Measurements from ENCODE around the gene GAP43.
"Not testable (repeated sequence)": the region's sequence is repeated elsewhere in the genome, so short reads cannot be mapped to it uniquely, and the experiment has no call there.

The GAP43 gene

DNA sequence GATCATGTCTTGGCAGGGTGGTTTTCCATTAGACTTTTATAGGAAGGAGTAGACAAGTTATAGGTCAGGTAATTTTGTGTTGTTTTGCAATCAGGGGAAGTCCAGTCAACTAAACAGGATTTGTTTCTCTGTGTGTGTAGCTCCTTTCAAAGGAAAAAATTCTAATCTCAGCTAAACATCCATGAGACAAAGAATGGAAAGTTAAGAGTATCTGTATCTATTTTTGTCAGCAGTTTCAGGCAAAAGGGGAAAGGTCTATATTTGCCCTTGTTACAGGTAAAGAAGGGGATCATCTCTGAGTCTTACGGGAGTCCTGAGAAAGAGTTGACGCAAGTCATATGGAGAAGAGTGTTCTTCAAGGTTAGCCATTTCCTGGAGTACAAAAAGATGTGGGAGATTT, 79.3 kb downstream of the GAP43 start:
- no peak for DNase-seq

DNA sequence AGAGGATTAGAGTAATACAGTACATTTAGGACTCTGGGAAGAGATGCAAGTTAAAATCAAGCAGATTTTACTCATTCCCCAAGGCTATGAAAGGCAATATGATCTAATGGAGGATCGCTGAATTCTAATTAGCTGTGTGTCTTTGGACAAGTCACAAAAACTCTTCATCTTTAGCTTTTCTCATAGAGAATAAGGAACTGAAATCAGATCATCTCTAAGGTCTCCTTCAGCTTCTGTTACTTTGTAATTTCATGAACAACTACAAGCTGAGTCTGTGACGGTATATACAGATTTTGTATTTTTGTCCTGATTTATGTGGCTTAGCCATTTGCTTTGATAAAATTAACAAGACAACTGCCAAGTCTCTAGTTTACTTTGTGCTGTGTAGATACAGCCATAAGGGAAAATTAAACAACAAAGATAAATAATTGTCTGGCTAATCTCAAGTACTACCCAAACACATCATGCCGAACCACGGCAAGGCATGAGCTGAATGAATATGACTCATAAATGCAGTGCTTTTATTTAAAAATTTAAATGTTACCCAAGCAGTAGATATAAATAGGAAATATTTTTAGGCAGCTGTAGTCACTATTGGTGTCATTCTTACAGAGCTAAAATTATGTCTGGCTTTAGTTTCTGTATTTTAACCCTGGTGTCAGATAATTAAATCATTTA, 81.5 kb downstream of the GAP43 start:
- DNase-seq = no peak

DNA sequence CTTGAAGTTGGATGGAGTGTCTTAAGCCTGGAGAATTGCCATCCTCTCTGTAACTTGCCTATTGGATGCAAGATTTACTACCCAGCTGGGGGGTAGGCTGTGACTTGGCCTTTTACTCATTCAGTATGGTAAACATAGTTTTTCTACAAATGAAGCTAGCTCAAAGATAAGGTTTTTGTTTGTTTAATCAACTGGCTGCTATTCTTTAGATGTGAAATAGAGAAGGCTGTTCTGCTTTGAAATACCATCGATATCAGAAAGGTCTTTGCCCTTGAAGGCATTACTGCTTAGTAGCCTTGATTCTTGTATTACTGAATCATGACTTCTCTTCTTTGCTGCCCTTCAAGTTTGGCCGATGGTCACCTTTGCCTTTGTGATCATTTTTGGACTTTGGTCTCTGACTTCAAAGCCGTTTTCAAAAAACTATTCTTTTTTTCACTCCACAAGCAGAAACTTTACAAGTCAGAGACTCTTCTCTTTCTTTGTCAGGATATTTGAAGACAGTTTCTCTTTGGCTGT, 83.1 kb downstream of the GAP43 start:
- DNase-seq = no peak

DNA sequence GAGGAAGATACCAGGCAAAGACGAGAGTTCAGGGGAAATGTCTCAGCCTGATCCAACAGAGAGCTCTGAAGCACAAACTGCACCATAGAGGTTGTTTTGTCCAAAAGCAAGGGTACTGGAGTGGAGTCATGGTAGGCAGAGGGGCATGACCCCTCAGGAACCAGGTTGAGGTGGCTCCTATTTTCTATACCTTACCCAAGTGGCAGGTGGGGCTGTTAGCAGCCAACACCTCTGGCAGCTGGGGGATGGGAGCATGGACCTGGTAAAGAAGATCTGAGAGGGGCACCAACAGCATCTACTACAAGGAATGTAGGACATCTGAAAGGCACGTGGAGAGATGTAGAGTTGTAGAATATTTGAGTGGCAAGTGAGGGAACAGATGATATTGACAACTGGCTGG, 85.2 kb downstream of the GAP43 start:
- DNase-seq = no peak

DNA sequence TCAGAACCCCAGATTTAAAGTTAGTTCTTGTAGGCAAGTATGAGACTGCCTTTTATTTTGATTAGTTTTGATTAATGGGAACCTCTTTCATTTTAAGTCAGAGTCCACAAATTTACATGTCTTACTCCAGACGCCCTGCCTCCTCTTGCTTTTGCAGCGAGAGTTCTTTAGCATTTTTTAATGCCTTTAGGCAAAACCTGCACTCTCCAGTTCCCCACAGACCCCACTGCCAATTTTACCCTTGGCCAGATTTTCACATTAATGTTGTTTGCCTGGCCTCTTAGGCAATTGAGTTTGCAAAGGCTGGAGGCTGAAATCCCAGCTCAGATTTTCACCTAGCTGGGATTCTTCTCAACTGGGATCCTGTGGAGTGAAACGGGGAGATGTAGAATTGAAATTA, 85.8 kb downstream of the GAP43 start:
- no peak for DNase-seq

DNA sequence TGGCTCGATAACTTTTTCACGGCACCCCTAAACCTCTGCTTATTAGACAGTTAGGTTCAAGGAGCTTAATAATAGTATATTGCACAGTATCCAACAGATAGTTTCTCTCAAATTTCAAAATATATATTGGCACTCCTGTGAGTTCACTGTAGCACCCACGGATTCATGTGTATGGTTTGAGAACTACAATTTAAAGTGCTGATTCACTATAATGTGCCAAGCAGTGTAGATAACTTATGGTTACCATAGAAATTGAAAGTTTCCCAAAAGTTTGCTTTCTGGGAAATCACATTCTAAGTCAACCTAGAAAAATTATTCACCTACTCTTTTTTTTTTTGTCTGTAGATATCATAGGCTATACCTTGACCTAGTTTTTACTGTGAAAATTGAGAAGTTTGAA, 86.6 kb downstream of the GAP43 start:
- DNase-seq = no peak

DNA sequence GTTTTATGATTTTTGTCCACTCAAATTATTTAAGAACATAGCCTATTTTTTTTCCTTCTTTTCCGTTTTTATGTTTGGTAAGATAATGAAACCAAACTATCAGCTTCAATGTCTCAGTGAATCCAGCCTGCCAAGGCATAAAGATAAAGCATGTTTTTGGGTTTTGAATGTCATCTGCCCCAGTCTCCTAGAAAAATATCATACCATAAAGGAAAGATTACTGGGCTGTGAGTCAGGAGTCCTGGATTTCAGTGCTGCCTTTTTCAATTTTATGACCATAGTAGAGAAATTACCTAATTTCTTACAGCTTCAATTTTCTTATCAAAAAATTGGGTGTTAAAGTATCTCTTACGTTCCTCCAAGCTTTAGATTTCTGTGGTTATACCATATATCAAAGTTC, 87.5 kb downstream of the GAP43 start:
- no peak for DNase-seq

DNA sequence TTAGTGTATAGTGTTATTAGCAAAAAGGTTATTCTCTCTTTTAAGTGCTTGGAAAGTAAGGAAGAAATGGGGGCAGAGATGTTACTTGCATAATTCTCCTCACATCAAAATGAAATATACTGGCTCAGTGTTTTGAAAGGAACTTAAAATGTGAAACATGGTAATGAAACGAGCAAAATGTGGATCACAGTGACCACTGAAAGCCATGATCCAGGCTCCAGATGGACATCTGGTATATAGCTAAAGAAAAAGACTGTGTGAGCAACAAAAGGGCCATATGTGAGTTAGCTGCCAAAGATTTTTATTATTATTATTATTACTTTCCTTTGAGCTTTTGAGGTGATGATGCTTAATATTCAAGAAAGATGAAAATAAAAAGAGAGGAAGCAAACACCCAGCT, 89.6 kb downstream of the GAP43 start:
- DNase-seq = no peak

DNA sequence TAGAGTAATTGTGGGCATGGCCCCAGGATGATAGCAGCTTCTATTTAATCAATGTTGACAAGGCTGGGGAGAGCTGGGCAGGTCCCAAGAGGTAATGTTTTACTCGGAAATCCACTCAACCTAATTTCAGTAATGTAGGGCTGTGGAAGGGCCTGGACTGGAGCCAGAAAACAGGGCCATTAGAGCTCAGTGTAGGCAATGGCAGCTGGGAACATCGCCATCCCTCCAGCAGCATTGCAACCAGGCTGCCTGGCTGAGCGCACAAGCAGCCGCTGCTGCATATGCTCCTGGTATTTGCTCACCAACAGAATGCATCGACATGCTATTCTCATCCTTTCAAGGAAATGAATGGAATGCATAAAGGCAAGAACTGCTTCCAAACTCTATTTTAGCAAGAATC, 90.0 kb downstream of the GAP43 start:
- DNase-seq = peak; percentile 95

DNA sequence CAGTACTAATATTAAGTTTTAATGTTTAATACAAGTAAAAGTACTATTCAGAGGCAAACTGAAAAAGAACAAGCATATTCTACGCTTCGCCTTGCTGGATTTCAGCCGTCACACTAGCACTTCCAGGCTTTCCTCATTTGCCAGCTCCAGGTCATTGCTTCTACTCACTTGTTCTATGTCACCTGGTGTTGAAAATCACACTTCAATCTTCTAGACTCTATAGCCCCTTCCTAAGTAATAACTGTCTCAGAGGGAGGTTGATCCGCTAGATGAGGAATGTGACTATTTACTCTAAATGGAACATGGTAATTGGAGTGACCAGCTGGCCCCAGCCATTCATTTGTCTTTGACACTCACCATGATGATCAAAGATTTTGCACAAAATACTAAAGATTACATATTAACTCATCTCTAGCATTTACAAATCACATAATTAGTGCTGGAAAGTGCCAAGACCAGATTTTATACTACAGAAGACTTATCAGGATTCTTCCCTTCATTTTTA, 92.0 kb downstream of the GAP43 start:
- DNase-seq = no peak

DNA sequence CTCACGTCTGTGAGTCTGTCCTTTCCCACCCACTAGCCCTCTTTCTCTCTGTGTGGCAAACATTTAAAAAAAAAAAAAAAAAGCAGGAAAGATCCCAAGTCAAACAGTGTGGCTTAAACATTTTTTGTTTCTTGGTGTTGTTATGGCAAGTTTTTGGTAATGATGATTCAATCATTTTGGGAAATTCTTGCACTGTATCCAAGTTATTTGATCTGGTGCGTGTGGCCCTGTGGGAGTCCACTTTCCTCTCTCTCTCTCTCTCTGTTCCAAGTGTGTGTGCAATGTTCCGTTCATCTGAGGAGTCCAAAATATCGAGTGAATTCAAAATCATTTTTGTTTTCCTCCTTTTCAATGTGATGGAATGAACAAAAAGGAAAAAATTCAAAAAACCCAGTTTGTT, 97.7 kb downstream of the GAP43 start:
- DNase-seq = no peak

DNA sequence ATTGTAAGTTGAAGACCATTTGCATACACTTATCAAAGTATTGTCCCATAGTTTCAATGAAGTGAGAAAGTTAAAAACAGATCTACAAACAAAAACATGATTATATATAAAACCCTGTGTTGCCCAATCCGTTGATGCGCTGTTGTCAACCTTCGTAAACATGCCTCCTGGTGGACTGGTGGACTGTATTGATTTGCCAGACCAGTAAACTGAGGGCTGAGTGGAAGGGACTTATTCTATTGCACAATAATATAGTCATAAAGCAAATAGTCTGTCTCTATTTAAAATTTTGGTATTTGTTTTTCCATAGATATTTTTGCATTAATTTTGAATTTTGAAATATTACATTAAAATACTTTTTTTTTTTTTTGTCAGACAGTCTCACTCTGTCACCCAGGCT, 102.5 kb downstream of the GAP43 start:
- no peak for DNase-seq

DNA sequence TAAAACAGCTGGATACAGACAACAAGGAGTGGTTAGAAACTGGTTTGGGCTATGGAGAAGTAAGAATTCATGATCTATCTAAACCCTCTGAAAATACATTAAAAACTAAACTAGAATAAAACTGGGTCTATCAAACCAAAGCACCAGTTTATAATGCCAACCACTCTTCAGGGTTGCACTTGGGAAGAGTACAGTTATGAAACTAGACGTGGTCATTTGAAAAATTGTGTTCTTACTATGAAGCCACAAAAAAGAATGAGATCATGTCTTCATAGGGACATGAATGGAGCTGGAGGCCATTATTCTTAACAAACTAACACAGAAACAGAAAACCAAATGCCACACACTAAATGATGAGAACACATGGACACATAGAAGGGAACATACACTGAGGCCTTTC, 103.8 kb downstream of the GAP43 start:
- no peak for DNase-seq

DNA sequence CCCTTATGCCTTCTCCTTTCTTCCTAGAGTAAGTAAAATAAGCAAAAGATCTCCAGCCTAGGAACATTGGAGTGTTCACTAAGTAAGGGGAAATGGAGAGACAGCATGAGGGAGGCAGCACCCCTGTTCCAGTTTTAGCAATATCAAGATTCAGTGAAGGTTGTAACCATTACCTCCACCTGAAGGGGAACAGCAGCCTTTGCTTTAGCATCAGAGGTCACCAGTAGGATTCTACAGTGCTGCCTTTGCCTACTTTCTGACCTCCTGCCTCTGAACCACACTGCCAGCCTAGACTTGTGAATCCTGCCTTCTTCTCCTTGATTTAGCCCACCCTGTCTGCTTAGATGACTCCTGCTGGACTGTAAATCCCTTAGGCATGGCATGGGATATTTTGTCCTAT, 104.7 kb downstream of the GAP43 start:
- DNase-seq = no peak

DNA sequence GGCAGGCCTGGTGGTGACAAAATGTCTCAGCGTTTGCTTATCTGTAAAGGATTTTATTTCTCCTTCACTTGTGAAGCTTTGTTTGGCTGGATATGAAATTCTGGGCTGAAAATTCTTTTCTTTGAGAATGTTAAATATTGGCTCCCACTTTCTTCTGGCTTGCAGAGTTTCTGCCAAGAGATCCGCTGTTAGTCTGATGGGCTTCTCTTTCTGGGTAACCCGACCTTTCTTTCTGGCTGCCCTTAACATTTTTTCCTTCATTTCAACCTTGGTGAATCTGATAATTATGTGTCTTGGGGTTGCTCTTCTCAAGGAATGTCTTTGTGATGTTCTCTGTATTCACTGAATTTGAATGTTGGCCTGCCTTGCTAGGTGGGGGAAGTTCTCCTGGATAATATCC, 113.0 kb downstream of the GAP43 start:
- DNase-seq = not testable (repeated sequence)

DNA sequence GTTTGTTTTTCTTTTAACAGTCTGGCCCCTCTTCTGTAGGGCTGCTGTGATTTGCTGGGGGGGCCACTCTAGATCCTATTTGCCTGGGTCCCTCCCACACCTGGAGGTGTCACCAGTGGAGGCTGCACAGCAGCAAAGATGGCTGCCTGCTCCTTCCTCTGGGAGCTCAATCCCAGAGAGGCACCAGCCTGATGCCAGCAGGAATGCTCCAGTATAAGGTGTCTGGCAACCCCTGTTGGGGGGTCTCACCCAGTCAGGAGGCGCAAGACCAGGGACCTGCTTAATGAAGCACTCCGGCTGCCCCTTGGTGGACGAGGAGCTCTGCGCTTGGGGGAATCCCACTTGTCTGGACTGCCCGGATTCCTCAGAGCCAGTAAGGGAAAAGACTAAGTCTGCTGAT, 118.3 kb downstream of the GAP43 start:
- DNase-seq = no peak

DNA sequence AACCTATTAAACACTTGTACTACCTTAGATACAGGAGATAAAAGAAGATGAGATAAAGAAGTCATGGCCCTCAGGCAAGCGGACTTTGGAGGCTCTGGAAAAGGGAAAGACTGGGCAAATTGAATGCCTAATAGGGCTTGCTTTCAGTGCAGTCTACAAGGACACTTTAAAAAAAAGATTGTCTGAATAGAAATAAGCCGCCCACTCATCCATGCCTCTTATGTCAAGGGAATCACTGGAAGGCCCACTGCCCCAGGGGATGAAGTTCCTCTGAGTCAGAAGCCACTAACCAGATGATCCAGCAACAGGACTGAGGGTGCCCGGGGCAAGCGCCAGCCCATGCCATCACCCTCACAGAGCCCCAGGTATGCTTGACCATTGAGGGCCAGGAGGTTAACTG, 121.2 kb downstream of the GAP43 start:
- DNase-seq = not testable (repeated sequence)

DNA sequence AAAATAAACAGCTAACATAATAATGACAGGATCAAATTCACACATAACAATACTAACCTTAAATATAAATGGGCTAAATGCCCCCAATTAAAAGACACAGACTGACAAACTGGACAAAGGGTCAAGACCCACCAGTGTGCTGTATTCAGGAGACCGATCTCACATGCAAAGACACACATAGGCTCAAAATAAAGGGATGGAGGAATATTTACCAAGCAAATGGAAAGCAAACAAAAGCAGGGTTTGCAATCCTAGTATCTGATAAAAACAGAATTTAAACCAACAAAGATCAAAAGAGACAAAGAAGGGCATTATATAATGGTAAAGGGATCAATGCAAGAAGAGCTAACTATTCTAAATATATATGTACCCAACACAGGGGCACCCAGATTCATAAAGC, 129.7 kb downstream of the GAP43 start:
- not testable (repeated sequence) for DNase-seq

DNA sequence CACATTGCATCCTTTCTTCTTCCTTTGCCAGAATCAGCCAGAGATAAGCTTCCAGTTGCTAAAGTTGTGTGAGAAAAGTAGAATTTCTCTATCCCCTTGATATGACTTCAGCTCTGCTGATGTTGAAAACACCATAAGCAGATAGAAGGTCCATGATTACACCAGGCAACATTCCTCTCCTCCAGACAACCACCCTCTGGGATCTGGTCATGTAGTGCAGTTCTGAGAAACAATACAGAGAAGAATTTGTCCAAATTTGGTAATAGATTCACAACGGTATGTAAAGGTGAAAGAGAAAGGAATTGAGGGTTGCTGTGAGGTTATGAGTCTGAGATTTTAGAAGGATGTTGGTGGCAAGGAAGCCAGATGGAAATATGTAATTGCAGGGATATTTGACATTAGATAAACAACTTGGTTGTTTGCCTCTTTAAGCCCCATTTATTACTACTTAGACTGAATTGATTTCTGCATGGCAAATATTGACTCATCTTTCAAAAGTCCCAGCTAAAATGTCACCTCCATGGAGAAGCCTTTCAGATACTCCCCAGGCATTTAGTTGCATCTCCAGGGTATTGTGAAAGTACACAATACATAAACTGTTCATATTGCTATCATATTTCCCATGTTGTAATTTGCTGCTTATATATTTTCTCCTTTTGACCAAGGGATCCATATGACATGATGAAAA, 134.9 kb downstream of the GAP43 start:
- DNase-seq = no peak

DNA sequence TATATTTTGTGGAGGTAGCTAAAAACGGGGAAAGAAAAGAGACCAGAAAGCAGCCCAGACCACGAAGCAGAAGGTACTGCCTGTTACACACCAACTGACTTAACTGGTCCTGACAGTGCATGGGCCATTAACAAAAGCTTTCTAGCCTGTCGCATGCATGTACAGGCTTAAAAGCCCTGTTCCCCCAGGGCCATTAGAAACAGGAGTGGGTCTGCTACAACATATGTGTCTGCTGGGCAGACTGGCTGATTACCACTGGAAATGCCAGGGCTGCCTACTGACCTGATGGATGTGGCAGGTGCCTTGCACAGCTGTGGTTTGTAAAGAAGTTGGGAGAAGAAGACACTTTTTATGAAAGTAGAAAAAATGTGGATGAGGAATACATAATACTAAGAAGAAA, 137.4 kb downstream of the GAP43 start:
- no peak for DNase-seq

DNA sequence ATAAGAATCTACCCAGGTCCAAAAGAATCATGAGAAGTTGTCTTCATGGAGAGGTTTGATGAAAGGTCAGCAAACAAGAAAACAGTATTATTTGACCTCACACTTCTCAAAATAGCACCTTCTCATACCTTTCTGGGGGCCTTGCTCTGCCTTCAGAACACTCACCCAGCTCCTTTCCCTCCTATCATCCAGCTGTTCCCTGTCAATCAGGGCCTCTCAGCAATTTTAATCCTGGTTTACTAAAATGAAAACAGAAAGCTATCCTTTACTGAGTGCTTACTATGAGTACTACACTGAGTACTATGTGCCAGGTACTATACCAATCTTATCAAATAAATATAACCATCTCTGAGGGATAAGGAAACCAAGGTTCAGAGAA, 138.6 kb downstream of the GAP43 start:
- DNase-seq = no peak

DNA sequence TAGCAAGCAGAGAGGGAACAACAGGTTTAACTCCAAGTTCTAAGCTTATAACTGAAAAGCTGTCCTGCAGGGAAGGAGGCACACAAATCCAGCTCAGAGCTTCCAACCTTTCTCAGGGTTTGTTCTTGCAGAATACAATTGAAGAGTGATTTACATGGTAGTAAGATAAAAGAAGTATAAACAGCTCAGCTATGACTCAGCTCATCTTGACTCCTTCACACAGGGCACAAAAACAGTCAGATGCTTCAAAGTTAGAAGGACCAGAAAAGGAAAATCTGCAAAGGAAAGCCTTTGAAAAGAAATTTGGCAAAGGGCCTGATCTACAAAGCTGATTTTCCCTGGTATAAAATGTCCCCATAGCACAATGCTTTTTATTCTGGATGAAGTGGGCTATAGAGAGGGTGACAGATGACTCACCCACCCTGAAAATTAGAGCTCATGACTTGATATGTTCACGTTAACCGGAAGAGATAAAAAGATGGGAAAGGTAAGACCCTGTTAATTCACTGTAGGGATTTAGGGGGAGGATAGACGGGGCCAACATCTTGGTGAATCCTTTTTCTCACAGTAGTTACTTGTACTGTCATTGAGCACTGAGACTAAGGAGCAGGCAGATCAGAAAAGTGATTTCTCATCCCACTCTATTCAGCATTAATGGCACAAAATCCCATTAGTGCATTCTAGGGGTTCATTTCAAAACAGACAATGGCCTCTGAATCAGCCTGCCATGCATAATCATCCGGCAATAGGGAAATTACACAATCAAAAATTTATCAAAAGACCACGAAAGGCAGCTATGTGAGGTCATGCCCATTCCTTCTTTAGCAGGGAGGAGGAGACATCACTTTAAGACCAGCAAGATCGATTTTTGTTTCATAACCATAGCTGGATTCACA, 143.5 kb downstream of the GAP43 start:
- no peak for DNase-seq

DNA sequence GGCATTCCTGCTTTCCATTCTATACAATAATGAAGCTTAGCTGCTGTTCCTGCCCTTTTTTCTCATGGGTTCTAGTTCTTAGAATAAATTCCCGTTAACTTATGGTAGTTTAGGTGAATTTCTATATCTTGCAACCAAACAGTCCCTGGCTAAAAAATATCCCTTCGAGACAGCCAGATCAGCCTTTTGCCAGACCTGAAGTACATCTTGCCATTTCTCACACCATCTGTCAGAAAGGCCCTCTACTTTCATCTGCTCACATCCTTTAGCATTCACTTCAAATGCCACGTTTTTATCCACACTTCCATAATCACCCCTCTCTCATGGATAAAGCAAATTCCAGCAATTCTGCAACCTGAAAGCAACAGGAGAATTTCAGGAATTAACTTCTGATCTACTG, 145.4 kb downstream of the GAP43 start:
- no peak for DNase-seq

Measured in NCI-H1694 (cell line).